ENCODE results near the gene ZNF24. TPM values are rescaled to one million over a fixed set of nuclear protein-coding genes. Genes with fewer than 3 reads are reported as not detected.

Gene ZNF24
- total RNA-seq, 1 experiment from 2014 or later = 57.9 TPM

DNA sequence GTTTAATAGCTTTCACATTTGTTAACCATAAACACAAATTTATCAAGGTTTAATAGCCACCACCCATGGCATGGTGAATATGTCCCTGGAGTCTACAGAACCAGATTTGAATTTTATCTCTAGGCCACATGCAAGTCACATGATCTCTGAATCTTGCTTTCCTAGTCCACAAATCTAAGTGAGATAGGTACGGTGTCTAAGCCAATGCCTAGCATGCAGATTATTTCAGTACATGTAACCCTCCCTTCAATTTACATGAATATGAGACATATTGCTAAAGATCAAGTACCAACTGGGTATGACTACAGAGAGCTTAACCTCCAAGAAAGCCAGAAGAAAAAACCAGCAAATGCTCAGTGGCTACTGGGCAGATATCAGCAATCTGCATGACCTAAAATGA is 10.0 kb downstream of the ZNF24 start:
- H4K20me1 ChIP-seq (ENCODE audit: control insufficient read depth, insufficient read depth, insufficient read length) = no peaks in the 10 kb centered on the region
- no peak overlapping the region for H3K4me3 Mint-ChIP-seq
- no peaks in the 10 kb centered on the region for H3K9me3 ChIP-seq (ENCODE audit: control insufficient read depth, low read depth, low read length)
- no peaks in the 10 kb centered on the region for H3K27me3 Mint-ChIP-seq (ENCODE audit: low read depth)
- H3K4me1 ChIP-seq (ENCODE audit: insufficient read depth, low read length) = no peaks in the 10 kb centered on the region
- H2BK20ac ChIP-seq (ENCODE audit: low read depth, low read length, poor library complexity, severe bottlenecking) = no peak overlapping the region
- no peak overlapping the region for H3K56ac ChIP-seq (ENCODE audit: insufficient read length, low read depth, low read length)
- H2AK5ac ChIP-seq (ENCODE audit: insufficient read length, low read length) = no peak overlapping the region
- no peak overlapping the region for H4K8ac ChIP-seq (replicated peaks; ENCODE audit: insufficient read length, low read depth, low read length)
- H2BK15ac ChIP-seq (ENCODE audit: low read depth, low read length) = no peak overlapping the region
- no peak overlapping the region for H4K5ac ChIP-seq (ENCODE audit: insufficient read length, low read depth, low read length)
- peaks cover 3% of the 10 kb centered on the region for H3K79me1 ChIP-seq (ENCODE audit: insufficient read depth, low read depth, low read length, poor library complexity, severe bottlenecking)
- no peak overlapping the region for H2AFZ ChIP-seq (ENCODE audit: low read length)
- no peaks in the 10 kb centered on the region for H3K9me3 Mint-ChIP-seq
- H3K27ac ChIP-seq (ENCODE audit: insufficient read length, low read depth, low read length) = no peak overlapping the region
- no peaks in the 10 kb centered on the region for H3K4me1 Mint-ChIP-seq
- no peak for DNase-seq
- H3K4ac ChIP-seq (ENCODE audit: low read depth, low read length) = no peak overlapping the region
- TF ChIP-seq CTCF (conservative IDR thresholded peaks at IDR 0.05) = no peak
- no peak overlapping the region for H3K4me2 ChIP-seq (ENCODE audit: insufficient read depth, insufficient read length, low read length)
- WGBS (ENCODE audit: extremely low coverage, insufficient read length, low lambda C conversion rate) = no CpG with 5 or more reads among the region's 1 CpG
- H3K27ac Mint-ChIP-seq = no peak overlapping the region
- no peak overlapping the region for H3K14ac ChIP-seq (ENCODE audit: insufficient read depth, low read length)
- no peak overlapping the region for H2BK120ac ChIP-seq (ENCODE audit: low read depth, low read length, poor library complexity, severe bottlenecking)
- H3T11ph ChIP-seq (ENCODE audit: low read length) = no peak overlapping the region
- no peak overlapping the region for H4K91ac ChIP-seq (ENCODE audit: insufficient read length, low read depth, low read length)
- no peak overlapping the region for H2BK12ac ChIP-seq (ENCODE audit: insufficient read length, low read depth, low read length)
- H3K27me3 ChIP-seq (ENCODE audit: insufficient read depth, low read length) = no peaks in the 10 kb centered on the region
- no peaks in the 10 kb centered on the region for H3K79me2 ChIP-seq (ENCODE audit: insufficient read depth, low read length)
- H2BK5ac ChIP-seq (ENCODE audit: insufficient read length, low read length) = no peak overlapping the region
- no peak overlapping the region for H3K18ac ChIP-seq (ENCODE audit: insufficient read length, low read depth, low read length)
- H3K23me2 ChIP-seq (ENCODE audit: insufficient read length, low read depth, low read length, poor library complexity, severe bottlenecking) = no peaks in the 10 kb centered on the region
- H3K9ac ChIP-seq (ENCODE audit: extremely low read depth, insufficient read length, low read length) = no peak overlapping the region
- peaks cover 42 to 63% (median 62%) of the 10 kb centered on the region in 3 experiments; a peak in 6 of 7 replicates for H3K36me3 Mint-ChIP-seq (ENCODE audit: insufficient read depth in 1 of 3, low read depth in 3 of 3)
- no peak overlapping the region for H3K23ac ChIP-seq (ENCODE audit: insufficient read length, low read depth, low read length)
